H9 (cell line): Measurements from ENCODE around the gene ATP6V1C2. TPM values are rescaled to one million over a fixed set of nuclear protein-coding genes. Genes with fewer than 3 reads are reported as not detected.

Experiments used
- DNase-seq: peaks from one replicate; pipeline ENCODE4 v3.0.0-alpha.2; 2017
- H2AFZ ChIP-seq: one replicate; pipeline ENCODE4 v1.6.1; 2013; ENCODE audit warnings: mild to moderate bottlenecking, low read length, control low read depth, moderate library complexity
- H2AK5ac ChIP-seq: 2 replicates; pipeline ENCODE4 v1.6.1; 2013; ENCODE audit warnings: low read length, control low read depth, mixed read lengths; ENCODE audit not compliant: insufficient read length
- H2BK120ac ChIP-seq: one replicate; pipeline ENCODE4 v1.6.1; 2013; ENCODE audit warnings: low read depth, mild to moderate bottlenecking, low read length, control low read depth, inconsistent platforms; ENCODE audit not compliant: poor library complexity, severe bottlenecking
- H2BK12ac ChIP-seq: 2 replicates; pipeline ENCODE4 v1.6.1; 2013; ENCODE audit warnings: low read length, control low read depth, mixed read lengths, low read depth; ENCODE audit not compliant: insufficient read length
- H2BK15ac ChIP-seq: 2 replicates; pipeline ENCODE4 v1.6.1; 2013; ENCODE audit warnings: low read depth, low read length, control low read depth
- H2BK20ac ChIP-seq: one replicate; pipeline ENCODE4 v1.6.1; 2013; ENCODE audit warnings: low read depth, mild to moderate bottlenecking, low read length, control low read depth, inconsistent platforms; ENCODE audit not compliant: poor library complexity, severe bottlenecking
- H2BK5ac ChIP-seq: 2 replicates; pipeline ENCODE4 v1.6.1; 2013; ENCODE audit warnings: low read length, control low read depth, mixed read lengths; ENCODE audit not compliant: insufficient read length
- H3K14ac ChIP-seq: 2 replicates; pipeline ENCODE4 v1.6.1; 2013; ENCODE audit warnings: low read length, control low read depth; ENCODE audit not compliant: insufficient read depth
- H3K18ac ChIP-seq: 2 replicates; pipeline ENCODE4 v1.6.1; 2013; ENCODE audit warnings: low read depth, mild to moderate bottlenecking, mixed read lengths, low read length, control low read depth; ENCODE audit not compliant: insufficient read length
- H3K23ac ChIP-seq: 2 replicates; pipeline ENCODE4 v1.6.1; 2013; ENCODE audit warnings: low read length, control low read depth, mixed read lengths, low read depth; ENCODE audit not compliant: insufficient read length
- H3K23me2 ChIP-seq: 2 replicates; pipeline ENCODE4 v1.6.1; 2013; ENCODE audit warnings: low read depth, mild to moderate bottlenecking, mixed read lengths, low read length, control low read depth; ENCODE audit not compliant: insufficient read length, poor library complexity, severe bottlenecking
- H3K27ac ChIP-seq: 2 replicates; pipeline ENCODE4 v1.5.1; 2013; ENCODE audit warnings: low read length, control low read depth, mixed read lengths, low read depth; ENCODE audit not compliant: insufficient read length
- H3K27me3 ChIP-seq: 2 replicates; pipeline ENCODE4 v1.6.1; 2013; ENCODE audit warnings: low read length, control low read depth, inconsistent platforms; ENCODE audit not compliant: insufficient read depth
- H3K4ac ChIP-seq: 2 replicates; pipeline ENCODE4 v1.6.1; 2013; ENCODE audit warnings: low read depth, mild to moderate bottlenecking, control low read depth, inconsistent platforms, low read length, moderate library complexity
- H3K4me1 ChIP-seq: 2 replicates; pipeline ENCODE4 v1.6.1; 2013; ENCODE audit warnings: low read length, control low read depth, inconsistent platforms; ENCODE audit not compliant: insufficient read depth
- H3K4me2 ChIP-seq: 2 replicates; pipeline ENCODE4 v1.6.1; 2013; ENCODE audit warnings: low read length, control low read depth, mixed read lengths; ENCODE audit not compliant: insufficient read length, insufficient read depth
- H3K56ac ChIP-seq: 2 replicates; pipeline ENCODE4 v1.6.1; 2013; ENCODE audit warnings: low read depth, mild to moderate bottlenecking, mixed read lengths, low read length, control low read depth; ENCODE audit not compliant: insufficient read length
- H3K79me1 ChIP-seq: 2 replicates; pipeline ENCODE4 v1.6.1; 2013; ENCODE audit warnings: low read depth, mild to moderate bottlenecking, moderate library complexity, low read length, control low read depth, inconsistent platforms; ENCODE audit not compliant: insufficient read depth, poor library complexity, severe bottlenecking
- H3K79me2 ChIP-seq: 2 replicates; pipeline ENCODE4 v1.6.1; 2013; ENCODE audit warnings: low read length, control low read depth, inconsistent platforms; ENCODE audit not compliant: insufficient read depth
- H3K9ac ChIP-seq: 2 replicates; pipeline ENCODE4 v1.6.1; 2013; ENCODE audit warnings: low read length, control low read depth, mixed read lengths; ENCODE audit not compliant: insufficient read length; ENCODE audit errors: extremely low read depth
- H3K9me3 ChIP-seq: one replicate; pipeline ENCODE4 v1.6.1; 2013; ENCODE audit warnings: low read depth, low read length, inconsistent platforms; ENCODE audit not compliant: control insufficient read depth
- H3T11ph ChIP-seq: one replicate; pipeline ENCODE4 v1.6.1; 2013; ENCODE audit warnings: mild to moderate bottlenecking, low read length, control low read depth, inconsistent platforms
- H4K20me1 ChIP-seq: one replicate; pipeline ENCODE4 v1.6.1; 2013; ENCODE audit not compliant: control insufficient read depth, insufficient read length, insufficient read depth
- H4K5ac ChIP-seq: 2 replicates; pipeline ENCODE4 v1.6.1; 2013; ENCODE audit warnings: low read depth, mild to moderate bottlenecking, mixed read lengths, low read length, control low read depth; ENCODE audit not compliant: insufficient read length
- H4K8ac ChIP-seq: replicated peaks from 2 replicates; pipeline ENCODE4 v1.6.1; 2013; ENCODE audit warnings: low read length, control low read depth, mixed read lengths, low read depth; ENCODE audit not compliant: insufficient read length
- H4K91ac ChIP-seq: 2 replicates; pipeline ENCODE4 v1.6.1; 2013; ENCODE audit warnings: low read depth, mild to moderate bottlenecking, moderate library complexity, mixed read lengths, low read length, control low read depth; ENCODE audit not compliant: insufficient read length
- H3K27ac Mint-ChIP-seq, 3 experiments: 2 replicates in 2 of 3; 3 replicates in 1 of 3; pipeline ENCODE4 v1.8.0; 2020 to 2021; ENCODE audit warnings: mixed read lengths in 3 of 3, mild to moderate bottlenecking in 1 of 3, moderate library complexity in 1 of 3
- H3K27me3 Mint-ChIP-seq: 2 replicates; pipeline ENCODE4 v1.8.0; 2021; ENCODE audit warnings: low read depth, mild to moderate bottlenecking, moderate library complexity, mixed read lengths
- H3K36me3 Mint-ChIP-seq, 3 experiments: 2 replicates in 2 of 3; 3 replicates in 1 of 3; pipeline ENCODE4 v1.8.0; 2020 to 2021; ENCODE audit warnings: low read depth in 3 of 3, mixed read lengths in 3 of 3; ENCODE audit not compliant: insufficient read depth in 1 of 3
- H3K4me1 Mint-ChIP-seq, 2 experiments: 2 replicates each; pipeline ENCODE4 v1.8.0; 2020; ENCODE audit warnings: mixed read lengths in 2 of 2
- H3K4me3 Mint-ChIP-seq, 2 experiments: 2 replicates in 1 of 2; 3 replicates in 1 of 2; pipeline ENCODE4 v1.8.0; 2020 to 2021; ENCODE audit warnings: mild to moderate bottlenecking in 2 of 2, mixed read lengths in 2 of 2, moderate library complexity in 1 of 2
- H3K9me3 Mint-ChIP-seq, 2 experiments: 2 replicates in 1 of 2; 3 replicates in 1 of 2; pipeline ENCODE4 v1.8.0; 2020; ENCODE audit warnings: mild to moderate bottlenecking in 2 of 2, mixed read lengths in 2 of 2, moderate library complexity in 1 of 2
- WGBS: extraction: QIAGEN DNeasy Blood & Tissue Kit; methylation state at CpG from one replicate; pipeline ENCODE4 v1.1.7; 2013; ENCODE audit warnings: missing lambda C conversion rate, low lambda C conversion rate, mixed read lengths; ENCODE audit not compliant: insufficient read length; ENCODE audit errors: extremely low coverage; 5-methylcytosine and 5-hydroxymethylcytosine counted together
- total RNA-seq: library from RNA; stranded (reverse); gene quantifications from 2 replicates; pipeline ENCODE4 v1.2.1, GENCODE V29; 2021
- TF ChIP-seq, protein P1 (sequence below): fragments of 200-600 bp; sonication (generic); conservative IDR thresholded peaks from 3 replicates; pipeline ENCODE4 v1.8.0; 2021; ENCODE audit warnings: antibody characterized with exemption, mild to moderate bottlenecking

The ATP6V1C2 gene
- total RNA-seq, 1 experiment from 2014 or later = 1.2 TPM

DNA sequence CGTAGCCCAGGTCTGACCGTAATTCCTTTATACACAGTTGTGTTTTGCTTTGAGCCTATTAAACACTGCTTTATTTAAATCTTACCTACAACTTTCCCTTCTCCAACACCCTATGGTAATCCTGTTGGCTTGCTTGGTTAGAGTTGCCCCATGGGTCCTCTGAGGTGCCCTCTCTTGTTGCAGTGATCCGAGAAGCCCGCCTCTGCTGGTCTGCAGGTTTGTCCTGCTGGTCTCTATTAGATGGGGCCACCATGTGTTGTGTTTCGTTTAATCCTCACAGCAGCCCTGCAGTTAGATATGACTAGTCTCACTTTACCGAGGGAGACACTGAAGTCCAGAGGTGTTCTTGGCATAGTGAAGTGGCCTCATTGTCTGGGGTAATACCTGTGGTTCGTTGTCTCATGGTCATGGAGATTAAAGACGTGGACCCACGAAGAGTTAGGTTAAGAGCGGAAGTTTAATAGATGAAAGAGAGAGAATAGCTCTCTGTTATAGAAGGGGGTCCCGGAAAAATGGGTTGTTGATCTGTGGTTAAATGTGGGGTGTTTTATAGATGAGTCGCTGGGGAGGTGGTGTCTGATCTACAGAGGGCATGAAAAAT, 98.4 kb downstream of the ATP6V1C2 start:
- no peak overlapping the region for H3K4ac ChIP-seq
- no peak overlapping the region for H4K91ac ChIP-seq
- peaks cover 3% of the 10 kb centered on the region for H3K27me3 Mint-ChIP-seq
- no peaks in the 10 kb centered on the region for H3K23me2 ChIP-seq
- no peaks in the 10 kb centered on the region for H3K27me3 ChIP-seq
- no peak overlapping the region for H2AFZ ChIP-seq
- no peak overlapping the region for H4K5ac ChIP-seq
- no peak overlapping the region for H3K23ac ChIP-seq
- no peak overlapping the region for H3K14ac ChIP-seq
- no CpG with 5 or more reads among the region's 12 CpGs for WGBS
- no peak overlapping the region for H2BK12ac ChIP-seq
- H2BK120ac ChIP-seq = no peak overlapping the region
- H4K20me1 ChIP-seq = no peaks in the 10 kb centered on the region
- peaks cover 3 to 7% of the 10 kb centered on the region in 2 experiments for H3K4me1 Mint-ChIP-seq
- no peak overlapping the region for H3K9ac ChIP-seq
- no peak overlapping the region for H2BK15ac ChIP-seq
- no peak overlapping the region for H3K27ac ChIP-seq
- no peak overlapping the region for H3K4me3 Mint-ChIP-seq
- no peak for DNase-seq
- H2AK5ac ChIP-seq = no peak overlapping the region
- H3K79me1 ChIP-seq = no peaks in the 10 kb centered on the region
- H3K4me2 ChIP-seq = no peak overlapping the region
- no peaks in the 10 kb centered on the region for H3K79me2 ChIP-seq
- H3K27ac Mint-ChIP-seq = no peak overlapping the region
- H3K9me3 Mint-ChIP-seq = no peaks in the 10 kb centered on the region
- no peaks in the 10 kb centered on the region for H3K36me3 Mint-ChIP-seq
- H3K18ac ChIP-seq = no peak overlapping the region
- H2BK5ac ChIP-seq = no peak overlapping the region
- H3T11ph ChIP-seq = no peak overlapping the region
- H2BK20ac ChIP-seq = no peak overlapping the region
- no peaks in the 10 kb centered on the region for H3K4me1 ChIP-seq
- TF ChIP-seq, protein P1, sequence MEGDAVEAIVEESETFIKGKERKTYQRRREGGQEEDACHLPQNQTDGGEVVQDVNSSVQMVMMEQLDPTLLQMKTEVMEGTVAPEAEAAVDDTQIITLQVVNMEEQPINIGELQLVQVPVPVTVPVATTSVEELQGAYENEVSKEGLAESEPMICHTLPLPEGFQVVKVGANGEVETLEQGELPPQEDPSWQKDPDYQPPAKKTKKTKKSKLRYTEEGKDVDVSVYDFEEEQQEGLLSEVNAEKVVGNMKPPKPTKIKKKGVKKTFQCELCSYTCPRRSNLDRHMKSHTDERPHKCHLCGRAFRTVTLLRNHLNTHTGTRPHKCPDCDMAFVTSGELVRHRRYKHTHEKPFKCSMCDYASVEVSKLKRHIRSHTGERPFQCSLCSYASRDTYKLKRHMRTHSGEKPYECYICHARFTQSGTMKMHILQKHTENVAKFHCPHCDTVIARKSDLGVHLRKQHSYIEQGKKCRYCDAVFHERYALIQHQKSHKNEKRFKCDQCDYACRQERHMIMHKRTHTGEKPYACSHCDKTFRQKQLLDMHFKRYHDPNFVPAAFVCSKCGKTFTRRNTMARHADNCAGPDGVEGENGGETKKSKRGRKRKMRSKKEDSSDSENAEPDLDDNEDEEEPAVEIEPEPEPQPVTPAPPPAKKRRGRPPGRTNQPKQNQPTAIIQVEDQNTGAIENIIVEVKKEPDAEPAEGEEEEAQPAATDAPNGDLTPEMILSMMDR = no peak
- no peak overlapping the region for H4K8ac ChIP-seq
- no peaks in the 10 kb centered on the region for H3K9me3 ChIP-seq
- no peak overlapping the region for H3K56ac ChIP-seq
